GM18907 (cell line): ENCODE measurements around the gene IL17D.
"Not testable (repeated sequence)": the region's sequence is repeated elsewhere in the genome, so short reads cannot be mapped to it uniquely, and the experiment has no call there.

Experiments
- ATAC-seq: cut with Tn5 transposase; IDR thresholded peaks from one replicate; pipeline ENCODE4 v1.9.1; 2021; ENCODE audit warnings: mild to moderate bottlenecking, moderate library complexity; ENCODE audit not compliant: unreplicated experiment

The IL17D gene, protein sequence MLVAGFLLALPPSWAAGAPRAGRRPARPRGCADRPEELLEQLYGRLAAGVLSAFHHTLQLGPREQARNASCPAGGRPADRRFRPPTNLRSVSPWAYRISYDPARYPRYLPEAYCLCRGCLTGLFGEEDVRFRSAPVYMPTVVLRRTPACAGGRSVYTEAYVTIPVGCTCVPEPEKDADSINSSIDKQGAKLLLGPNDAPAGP

DNA sequence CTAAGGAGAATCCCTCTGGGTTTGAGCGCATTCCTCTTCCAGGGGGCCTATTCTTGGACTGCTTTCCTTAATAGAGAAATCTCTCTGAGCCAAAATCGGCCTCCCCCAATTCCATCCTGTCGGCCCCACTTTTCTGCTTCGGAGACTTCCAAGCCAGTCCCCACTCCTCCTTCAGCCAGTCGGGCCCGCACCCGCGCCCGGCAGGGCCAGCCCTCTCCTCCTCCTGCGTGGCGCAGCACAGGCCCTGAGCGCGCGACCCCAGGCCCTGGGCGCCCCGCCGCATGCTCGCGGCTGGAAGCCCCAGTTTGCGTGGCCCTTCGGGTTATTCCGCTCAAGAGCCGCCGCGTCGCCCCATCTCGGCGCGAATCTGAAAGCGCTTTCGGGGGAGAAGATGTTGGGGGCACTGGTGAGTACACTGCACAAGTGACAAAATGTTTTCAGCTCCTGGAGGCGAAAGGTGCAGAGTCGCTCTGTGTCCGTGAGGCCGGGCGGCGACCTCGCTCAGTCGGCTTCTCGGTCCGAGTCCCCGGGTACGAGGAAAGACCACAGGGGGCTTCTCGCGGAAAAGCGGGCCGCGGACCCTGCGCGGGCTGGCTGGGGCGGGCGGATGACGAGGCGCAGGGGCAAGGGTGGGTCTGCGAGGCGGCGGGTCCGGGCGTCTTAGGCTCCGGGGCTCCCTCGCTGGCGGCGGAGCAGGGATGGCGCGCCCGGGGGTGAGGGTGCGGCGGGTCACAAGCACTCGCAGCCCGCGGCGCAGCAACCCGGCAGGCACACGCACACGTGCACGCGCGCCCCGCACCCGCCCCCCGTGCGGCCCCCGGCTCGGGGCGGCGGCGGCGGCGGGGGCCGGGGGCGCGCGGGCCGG lies at the start of gene IL17D:
TSS of gene IL17D (plus strand) at position 785 of the 865 bp plus-strand sequence. CDS start 303 bp downstream, outside the sequence.
- peak; percentile 43 for ATAC-seq

DNA sequence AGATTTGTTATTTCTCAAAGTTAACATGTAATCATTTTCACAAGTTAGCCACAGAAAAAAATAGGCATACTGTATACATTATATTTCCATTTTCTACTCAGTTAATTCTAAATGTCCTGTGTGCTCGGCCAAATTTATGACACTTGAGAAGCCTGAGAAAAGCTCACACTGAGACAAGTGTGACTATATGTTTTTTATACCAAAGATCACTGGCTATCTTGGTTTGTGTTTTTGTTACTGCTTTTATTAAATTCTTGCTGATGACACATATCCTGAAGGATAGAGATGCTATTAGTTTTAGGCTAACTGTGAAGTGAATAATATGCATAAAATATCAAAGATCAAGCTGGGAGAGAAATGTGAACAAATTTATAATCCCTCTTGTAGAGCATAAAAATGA lies 49.3 kb upstream of the IL17D start:
- no peak for ATAC-seq

DNA sequence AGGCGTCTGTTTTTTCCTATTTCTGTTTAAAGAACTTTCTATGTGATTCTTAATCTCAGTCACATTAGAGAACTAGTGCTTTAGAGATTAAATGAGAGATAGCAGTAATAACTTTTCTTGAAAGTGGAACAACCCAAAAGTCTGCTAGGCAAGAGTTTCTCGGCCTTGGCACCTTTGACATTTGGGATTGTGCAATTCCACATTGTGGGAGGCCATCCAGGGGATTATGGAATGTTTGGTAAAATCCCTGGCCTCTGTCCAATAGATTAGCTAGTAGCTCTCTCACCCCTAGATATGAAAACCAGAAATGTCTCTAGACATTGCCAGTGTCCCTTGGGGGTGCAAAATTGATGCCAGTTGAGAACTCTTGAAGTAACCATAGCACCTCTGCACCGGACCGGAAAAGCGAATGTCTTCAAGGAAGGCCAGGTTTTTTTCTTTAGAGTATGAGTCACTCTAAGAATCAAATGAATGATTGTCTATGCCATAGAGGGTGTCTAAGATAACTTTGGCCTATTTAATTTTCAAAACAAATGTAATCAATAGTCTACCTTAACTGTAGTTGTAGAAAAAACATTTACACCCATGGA lies 45.0 kb upstream of the IL17D start:
- no peak for ATAC-seq

DNA sequence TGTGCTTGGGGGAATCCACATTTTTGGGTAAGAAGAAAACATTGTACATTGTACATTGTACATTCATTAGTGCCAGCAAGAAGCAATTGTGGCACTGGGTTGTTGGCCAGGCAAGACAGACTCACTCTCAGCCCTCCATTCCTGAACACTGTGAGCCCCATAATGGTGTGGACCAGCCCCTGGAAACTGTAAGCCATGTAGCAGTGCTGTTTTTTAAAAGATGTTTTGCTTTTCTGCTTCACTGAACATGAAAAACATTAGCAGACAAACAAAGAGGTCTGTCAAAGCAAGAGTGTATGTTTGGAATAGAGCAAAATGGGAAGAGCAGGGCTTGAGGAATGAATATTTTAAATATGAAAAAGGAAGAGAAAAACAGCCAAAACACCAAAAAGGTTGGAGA lies 39.1 kb upstream of the IL17D start:
- no peak for ATAC-seq

DNA sequence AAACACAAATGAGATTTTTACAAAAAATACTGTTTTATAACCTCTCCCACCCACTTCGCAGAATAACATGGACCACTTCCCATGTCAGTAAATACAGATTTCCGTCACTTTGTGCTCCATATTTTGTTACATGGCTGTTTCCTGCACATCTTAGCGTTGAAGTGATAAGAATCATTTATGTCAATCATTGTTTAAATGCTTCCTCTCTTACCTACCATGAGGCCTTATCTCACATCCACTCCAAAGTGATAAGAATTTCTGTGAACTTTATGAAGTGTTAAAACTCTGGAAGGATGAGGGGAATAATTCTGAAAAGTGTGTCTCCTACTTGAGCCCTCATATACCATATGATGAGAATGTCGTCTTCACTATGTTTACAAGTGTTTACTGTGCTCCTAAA lies 36.6 kb upstream of the IL17D start:
- no peak for ATAC-seq

DNA sequence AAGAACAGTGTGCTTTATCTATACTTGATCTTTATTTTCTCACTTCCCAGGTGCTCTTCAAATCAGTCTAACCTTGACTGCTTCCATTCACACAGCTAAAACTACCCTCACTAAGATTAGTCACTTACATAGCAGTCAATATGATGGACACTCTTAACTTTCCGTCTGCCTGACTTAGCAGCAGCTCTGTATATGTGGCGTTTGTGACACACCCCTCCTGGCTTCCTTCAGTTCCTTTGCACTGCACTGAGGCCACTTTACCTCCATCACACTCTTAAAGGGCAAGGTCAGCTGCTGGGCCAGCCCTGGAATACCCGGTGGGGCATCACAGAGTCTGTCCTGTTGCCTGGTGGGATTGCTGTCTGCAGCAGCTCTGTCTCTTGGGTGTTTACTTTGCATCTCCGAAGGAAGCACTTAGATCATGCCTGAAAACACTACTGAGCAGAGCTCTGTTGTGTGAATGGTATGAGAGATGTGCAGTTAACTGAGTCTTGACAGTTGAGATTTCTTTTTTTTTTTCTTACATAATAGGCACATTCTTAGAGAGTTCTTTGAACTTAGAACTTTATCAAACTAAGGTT lies 35.6 kb upstream of the IL17D start:
- no peak for ATAC-seq

DNA sequence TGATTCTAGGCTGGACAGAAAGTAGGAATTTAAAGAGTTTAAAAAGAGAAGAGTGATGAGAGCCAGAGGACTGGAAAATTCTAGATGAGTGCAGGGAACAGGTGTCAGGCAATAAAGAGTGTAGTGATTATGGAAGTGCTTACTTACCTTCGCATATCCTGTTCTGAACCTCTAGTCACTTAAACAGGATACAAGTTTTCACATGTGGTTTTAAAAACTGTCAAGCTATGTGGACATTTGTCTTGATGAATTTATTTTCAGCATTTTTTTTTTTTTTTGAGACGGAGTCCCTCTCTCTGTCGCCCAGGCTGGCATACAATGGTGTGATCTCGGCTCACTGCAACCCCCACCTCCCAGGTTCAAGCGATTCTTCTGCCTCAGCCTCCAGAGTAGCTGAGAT lies 34.3 kb upstream of the IL17D start:
- ATAC-seq: no peak

DNA sequence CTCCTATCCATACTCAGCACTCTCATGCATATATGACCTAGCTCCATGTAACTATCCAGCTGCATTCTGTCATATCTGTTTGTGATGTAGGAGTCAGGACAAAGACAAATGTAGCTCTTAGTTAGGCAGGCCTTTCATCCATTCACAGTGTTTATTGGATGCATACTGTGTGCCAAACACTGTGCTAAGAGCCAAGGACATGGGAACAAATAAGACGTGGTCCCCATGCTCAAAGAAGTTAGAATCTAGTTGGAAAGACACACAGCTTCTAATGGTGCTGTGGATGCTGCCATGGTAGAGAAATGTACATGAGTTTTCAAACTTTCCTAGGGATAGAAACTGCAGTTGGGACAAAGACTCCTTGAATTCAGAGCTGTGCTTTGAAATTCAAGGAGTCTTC lies 31.7 kb upstream of the IL17D start:
- ATAC-seq: no peak

DNA sequence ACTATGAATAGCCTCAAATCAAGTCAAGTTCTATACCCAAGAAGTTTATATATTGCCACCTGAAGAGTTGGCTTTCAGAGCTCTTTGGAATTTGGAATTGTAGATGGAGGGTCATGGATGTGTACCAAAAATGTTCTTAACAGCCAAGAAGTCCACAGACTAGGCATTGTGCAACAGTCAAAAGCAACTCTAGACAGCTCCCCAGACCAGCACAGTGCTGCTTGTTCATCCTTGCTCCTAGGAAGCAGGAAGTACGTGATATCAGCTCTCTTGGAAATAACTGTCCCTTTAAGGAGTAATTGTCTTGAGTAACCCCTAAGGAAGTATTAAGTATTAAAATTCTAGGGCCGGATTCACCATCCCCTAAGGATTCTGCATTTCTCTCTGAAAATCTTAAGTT lies 30.7 kb upstream of the IL17D start:
- ATAC-seq: no peak

DNA sequence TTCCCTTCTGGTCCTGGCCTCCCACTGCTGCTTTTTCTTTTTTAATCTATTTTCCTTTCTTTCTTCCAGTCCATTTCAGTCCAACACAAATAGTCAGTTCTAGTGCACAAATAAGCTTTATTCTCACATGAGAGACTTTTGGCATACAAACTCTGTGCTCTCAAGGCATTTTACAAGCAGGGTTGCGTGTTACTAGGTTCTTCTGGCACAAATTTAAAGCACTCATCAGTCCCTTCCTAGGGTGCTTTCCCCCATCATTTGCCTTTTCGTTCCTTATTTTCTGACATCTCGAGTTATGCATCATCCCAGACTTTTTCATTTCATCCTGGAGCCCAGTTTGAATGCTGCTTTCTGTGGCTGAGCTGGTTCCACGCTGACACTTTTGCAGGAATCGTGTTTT lies 29.8 kb upstream of the IL17D start:
- ATAC-seq: no peak

DNA sequence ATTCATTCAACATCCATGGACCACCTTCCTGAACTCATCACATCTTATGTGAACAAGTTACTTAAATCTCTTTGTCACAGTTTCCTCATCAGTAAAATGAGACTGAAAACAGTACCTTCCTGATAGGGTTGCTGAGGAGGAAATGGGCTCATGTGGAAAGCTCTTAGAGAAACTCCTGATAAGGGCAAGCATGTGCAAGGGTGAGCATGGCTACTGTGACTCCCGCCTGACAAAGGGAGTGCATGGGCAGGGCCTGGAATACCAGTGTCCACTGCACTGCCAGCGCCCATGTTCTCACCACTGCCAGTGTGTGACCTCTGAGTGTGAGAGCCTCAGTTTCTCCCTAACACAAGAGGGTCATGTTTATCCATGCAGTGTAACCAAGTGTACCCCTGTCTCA lies 27.3 kb upstream of the IL17D start:
- ATAC-seq: no peak

DNA sequence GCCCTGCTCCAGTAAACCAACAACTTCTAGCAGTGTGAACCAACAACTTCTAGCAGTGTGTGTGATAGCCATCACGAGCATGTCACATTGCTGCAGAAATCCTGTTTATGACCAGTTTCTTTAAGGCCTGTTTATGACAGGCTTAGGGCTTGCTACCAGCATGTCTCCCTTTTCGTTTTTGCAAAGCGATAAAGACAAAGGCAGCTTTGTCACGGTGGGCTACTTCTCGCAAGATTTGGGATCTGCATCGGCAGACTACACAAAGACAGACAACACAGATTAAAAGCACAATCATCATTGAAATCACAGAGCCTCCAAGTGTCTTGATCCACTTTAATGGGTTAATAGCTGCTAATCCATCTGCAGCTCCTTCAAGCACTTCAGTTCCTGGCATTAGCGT lies 24.9 kb upstream of the IL17D start:
- not testable (repeated sequence) for ATAC-seq

DNA sequence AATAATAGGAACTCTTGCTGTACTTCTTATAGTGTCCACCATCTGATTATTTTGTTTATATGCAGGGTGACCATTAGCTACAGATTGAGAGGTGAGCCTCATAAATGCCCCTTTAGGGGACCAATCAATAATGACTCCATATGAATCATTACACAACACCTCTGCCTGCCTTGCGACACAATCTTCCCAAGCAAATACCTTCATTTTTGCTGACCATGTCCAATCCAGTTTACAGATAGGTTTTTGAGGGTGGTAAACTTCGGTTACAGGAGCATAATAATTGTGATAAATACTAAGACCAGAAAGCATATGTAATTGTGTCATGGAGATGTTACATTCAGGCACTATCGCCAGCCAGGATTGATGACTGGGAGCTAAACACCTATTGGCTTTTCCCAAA lies 23.6 kb upstream of the IL17D start:
- no peak for ATAC-seq

DNA sequence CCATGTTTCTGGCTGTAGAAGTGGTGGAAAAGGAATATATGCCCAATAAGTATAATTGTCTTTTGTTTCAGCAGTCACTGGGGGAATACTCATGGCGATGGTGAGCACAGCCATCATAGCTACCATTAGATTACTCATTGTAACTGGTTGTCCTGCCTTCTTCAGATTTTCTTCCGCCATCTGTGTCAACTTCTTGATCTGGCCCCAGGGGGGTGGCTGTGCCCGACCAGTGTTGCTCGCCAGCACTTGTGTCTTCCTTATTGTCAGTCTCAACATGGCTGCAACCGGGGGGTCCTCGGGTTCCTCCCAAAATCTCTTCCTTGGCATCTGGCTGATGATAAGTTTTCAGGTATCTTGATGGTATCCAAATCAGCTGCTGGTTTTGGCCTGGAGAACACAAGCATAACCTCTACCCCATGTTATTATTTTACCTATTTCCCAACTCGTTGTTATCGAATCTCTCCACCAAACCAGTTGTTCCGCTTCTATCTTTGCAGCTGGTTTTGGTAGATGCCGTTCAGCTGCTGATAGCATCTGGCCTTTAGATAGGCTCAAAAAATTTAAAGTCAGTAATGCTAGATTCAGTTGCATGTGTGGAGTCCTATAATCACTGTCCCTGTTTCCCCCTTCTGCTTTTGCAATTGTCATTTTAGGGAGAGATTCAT lies 23.0 kb upstream of the IL17D start:
- no peak for ATAC-seq

DNA sequence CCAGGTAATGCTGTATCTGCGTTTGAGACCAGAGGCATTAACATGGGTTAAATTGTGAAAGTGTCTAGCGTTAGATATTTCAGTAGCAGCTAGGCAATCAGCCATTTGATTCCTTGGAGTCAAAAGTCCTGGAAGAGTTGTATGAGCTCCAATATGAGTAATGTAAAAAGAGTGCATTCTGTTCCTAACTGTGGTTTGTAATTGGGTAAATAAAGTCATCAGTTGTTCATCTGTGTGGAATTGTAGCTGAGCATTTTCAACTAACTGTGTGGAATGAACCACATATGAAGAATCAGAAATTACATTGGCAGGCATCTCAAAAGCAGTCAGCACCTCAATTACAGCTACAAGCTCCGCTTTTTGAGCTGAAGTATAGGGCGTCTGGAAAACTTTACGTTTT lies 22.0 kb upstream of the IL17D start:
- not testable (repeated sequence) for ATAC-seq

DNA sequence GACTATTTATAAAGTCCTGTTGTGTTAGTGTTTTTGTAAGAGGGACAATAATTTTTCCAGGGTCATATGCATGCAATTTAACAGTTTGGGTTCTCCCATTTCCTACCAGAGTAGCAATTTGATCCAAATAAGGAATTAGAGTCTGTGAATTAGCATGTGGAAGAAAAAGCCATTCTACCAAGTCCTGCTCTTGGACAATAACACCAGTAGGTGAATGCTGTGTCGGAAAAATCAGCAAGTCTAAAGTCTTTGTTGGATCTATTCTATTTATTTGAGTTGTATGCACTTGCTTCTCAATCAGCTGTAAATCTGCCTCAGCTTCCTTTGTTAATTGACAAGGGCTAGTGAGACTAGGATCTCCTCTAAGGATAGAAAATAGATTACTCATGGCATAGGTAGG lies 21.4 kb upstream of the IL17D start:
- no peak for ATAC-seq

DNA sequence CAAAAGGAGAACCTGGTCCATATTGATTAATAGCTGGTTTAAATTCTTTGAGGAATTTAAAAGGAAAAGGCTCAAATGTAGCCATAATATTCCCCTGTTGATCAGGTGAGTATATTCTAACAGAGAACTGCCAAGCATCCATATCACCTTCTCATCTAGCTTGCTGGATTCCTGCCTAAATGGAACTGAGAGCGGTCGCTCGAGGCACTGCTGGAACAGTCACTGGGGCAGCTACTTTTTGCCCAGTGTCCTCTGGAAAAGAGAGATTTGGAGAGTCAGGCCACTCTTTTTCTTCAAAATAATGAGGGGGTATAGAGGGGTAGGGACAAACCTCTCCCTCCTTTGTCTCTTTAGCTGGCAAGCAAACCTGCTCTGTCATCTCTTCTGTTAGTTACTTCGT lies 19.5 kb upstream of the IL17D start:
- ATAC-seq: no peak

DNA sequence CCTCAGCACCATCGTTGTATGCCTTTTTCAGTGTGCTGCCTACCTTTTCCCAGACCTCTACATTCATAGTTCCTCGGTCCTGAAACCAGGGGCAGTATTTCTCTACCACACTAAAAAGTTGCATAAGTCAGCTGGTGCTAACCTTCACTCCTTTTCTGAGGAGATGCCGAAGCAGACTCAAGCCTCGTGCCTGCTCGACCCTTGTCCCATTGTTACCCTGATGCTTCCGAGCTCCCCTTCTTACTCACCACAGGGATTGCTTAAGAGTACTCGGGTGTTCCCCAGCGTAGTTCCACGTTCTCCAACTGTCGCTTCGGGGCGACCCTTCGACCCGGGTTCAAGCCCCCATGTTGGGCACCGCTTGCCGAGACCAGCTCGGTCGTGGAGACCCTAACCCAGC lies 19.0 kb upstream of the IL17D start:
- ATAC-seq: no peak

DNA sequence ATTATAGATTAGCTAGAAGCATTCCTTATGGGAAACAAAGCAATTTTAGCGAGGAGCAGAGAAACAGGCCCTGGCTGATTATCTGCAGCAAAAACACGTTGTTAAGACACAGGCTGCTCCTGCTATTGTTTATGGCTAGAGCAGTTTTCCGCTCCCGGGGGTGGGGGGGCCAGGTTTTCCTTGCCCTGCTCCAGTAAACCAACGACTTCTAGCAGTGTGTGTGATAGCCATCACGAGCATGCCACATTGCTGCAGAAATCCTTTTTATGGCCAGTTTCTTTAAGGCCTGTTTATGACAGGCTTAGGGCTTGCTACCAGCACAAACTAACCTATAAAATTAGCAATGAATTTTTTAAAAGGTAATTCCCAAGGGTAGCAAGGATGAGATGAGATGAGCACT lies 18.4 kb upstream of the IL17D start:
- ATAC-seq: no peak

DNA sequence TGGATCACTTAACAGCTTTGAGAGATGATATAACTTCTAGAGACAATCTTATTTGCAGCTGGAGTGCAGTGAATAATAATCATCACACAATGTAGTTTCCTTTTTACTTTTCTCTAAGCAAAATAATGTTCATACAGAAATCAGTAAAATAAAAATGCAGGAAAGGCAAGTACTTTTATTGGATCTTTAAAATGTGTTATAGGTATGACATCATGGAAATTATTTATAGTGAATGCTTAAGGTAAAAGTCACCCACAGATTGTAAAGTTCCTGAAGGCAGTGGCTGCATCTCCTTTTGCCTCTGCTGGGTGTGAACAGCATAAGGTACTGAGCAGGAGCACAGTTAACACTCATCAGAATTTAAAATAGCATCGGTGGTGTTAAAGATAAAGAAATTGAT lies 17.3 kb upstream of the IL17D start:
- no peak for ATAC-seq

DNA sequence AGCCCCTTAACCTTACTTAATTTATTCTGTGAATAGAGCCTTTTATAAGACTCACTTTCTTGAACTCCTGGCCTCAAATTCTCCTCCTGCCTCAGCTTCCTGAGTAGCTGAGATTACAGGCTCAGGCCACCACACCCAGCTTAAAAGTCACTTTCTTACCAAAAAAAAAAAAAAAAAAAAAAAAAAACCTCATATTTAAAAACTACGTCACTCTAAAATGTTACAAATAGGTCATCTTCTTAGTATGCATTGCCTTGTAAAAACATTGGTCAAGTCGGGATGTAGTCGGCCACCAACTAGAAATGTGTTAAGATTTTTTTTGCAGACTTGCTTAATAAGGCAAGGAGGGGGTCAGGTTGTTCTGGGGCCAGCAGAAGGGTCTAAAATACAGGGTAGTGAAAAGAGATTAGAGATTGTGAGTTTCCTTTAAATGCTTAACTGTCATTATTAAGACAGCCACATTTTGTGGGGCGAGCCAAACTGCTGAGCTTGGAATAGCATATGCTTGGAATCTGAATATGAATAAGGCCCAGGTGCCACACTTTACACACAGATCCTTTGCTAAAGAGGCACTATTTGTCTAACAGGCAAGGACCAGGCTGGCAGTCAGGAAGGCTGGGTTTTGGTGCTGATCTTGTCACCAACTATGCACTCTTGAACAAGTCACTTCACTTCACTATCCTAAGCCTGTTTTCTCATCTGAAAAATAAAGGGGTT lies 16.5 kb upstream of the IL17D start:
- no peak for ATAC-seq
